ENCODE results near the gene GAPVD1. TPM values are rescaled to one million over a fixed set of nuclear protein-coding genes. Genes with fewer than 3 reads are reported as not detected.

Gene GAPVD1
- total and polyA plus RNA-seq, 2 of the 8 experiments (the other 6 are each of a cell fraction or from before 2014, with no cell fraction given): 5.5 to 40.5 TPM

DNA sequence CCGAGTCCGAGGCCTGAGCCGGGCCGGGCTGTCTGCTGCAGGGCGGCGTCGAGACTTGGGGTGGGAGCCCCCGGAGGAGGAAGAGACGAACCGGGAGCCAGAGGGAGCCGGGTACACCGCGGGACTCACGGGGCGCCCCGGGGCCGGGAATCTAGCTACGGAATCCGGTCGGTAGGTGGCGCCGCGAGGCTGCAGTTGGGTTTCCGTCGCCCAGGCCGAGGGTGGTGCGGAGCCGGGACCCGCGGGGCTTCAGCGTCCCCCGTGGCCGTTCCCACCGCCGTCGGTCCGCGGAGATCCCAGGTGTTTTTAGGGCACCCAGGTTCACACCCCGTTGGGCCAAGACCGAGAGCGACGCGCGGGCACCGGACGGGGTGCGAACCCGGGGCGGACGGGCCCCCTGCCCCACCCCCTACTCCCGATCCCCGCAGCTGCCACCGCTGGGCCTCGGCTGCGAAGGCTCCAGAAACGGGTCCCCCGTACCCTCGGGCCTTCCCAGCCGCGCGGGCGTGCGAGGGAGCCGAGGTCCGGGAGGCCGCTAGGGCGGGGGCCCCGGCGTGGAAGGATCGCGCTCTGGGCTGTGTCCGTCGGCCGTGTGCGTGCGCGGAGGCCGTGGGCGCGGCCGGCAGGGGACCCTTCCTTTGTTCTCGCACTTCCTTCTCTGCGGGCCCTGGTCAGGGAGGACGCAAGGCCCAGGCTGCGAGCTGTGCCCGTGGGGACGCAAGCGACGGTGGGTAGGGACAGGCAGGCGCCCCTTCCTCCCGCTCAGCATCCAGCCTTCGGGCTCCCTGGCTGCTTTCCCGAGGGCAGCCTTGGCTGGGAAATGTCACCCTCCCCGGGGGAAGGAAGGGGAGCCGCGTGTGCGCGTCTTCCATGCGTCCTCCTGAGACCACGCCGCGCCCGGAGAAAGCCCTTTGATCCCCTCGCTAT, 146.6 kb downstream of the GAPVD1 start (continued):
- no peak for TF ChIP-seq ZNF274 (IDR thresholded peaks at IDR 0.05; ENCODE audit: borderline replicate concordance, extremely low read depth, low read length)
- TF ChIP-seq SP1 (IDR thresholded peaks at IDR 0.05; ENCODE audit: low read depth, low read length): no peak
- TF ChIP-seq HDAC6 (IDR thresholded peaks at IDR 0.05; ENCODE audit: low read depth, low read length): no peak
- TF ChIP-seq YY1 (IDR thresholded peaks at IDR 0.05; ENCODE audit: low read depth, low read length): no peak
- no peak for TF ChIP-seq EGR1 (IDR thresholded peaks at IDR 0.05; ENCODE audit: borderline replicate concordance, low read depth, low read length)
